GM15510 (cell line): ENCODE measurements around the gene SUN1.

Experiments used
- POLR2A ChIP-seq: IDR thresholded peaks from 3 replicates; pipeline ENCODE4 v1.6.1; 2011; ENCODE audit warnings: borderline replicate concordance; ENCODE audit not compliant: insufficient read length; ENCODE audit errors: extremely low read depth

The SUN1 gene

DNA sequence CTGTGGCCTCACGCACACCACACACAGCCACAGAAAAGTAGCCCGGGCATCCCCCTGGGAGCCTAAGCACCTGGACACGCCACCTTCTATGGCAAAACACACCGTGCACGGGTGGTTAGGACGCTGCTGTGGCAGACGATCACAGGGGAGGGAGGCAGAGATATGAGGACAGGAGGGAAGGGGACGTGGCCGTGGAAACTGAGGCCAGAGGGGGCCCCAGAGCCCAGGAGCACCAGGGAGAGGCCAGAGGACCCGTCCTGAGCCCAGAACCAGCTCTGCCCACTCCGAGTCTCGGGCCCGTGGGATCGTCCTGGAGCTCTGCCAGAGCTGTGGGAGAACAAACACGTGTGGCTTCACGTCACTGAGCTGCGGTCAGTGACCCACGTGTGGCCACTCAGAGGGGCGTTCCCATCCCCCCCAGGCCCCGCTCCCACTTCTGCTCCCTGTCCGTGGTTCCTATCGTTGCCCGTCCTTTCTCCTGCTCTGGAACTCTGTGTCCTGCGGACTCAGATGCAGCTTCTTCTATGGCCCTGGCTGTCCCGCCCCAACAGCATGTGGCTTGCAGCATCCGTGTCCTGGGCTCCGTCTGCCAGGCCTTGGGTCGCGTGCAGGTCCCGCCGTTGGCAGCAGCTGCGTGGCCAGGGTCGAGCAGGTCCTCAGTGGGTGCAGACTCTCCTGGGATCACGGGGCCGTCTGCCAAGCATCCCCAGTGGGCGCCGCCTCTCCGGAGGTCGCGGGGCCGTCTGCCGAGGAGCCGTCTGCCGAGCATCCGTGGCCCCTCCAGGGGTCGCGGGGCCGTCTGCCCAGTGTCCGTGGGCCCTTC is 75.1 kb downstream of the SUN1 start:
- no peak for TF ChIP-seq POLR2A

DNA sequence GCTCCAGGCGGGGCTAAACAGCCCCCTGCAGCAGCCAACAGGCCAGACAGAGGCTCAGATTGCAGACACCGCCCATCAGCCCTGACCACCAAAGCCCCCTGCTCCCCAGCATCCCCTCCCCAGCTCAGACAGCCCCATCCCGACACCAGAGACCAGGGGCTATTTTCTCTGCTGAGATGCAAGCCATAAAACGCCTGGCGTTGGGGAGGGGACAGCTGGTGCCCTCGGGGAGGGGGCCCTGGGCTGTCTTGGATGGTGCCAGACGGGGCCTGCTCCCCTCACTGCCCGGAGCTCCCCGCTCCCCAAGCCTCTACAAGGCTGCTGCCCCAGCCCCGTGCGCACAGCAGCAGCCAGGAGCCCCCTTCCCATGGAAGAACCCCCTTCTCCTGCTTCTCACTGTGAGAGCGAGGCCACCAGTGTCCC is 75.9 kb downstream of the SUN1 start:
- no peak for TF ChIP-seq POLR2A

DNA sequence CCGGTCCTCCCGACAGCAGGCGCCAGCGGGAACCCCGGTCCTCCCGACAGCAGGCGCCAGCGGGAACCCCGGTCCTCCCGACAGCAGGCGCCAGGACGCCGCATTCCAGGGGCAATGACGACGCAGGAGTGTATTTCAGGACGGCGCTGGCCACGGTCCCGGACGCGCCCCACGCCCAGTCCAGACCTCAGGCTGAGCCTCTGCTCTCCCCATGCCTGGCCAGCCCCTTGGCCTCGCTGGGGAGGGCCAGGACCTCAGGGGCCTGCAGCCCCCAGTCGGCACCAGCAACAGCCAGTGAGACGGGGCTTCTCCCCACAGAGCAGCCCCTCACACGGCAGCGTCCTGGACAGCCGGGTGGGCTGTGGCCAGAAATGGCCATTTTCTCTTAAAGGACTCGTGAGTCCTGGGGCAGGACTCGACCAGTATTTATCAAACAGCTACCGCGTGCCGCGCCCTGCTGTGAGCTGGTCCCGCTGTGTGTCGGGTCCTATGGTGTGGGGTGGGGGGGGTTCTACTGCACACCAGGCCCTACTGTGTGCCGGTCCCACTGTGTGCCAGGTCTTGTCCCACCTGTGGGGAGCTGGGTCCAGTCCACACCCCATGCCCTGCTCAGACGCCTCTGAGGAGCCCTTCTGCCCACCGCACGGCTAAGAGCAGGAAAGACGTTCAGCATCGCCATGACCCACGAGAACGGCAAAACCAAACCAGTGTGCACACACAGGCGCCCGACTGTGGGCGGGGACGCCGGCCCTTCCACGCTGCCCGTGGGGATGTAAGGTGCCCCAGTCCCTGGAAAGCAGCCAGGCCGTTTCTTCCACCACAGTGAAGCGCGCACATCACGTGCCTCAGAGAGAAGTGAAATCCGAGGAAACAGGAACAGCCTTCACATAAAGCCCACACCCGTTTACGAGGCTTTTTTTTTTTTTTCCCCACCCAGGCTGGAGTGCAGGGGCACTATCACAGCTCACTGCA is 77.4 kb downstream of the SUN1 start:
- no peak for TF ChIP-seq POLR2A

DNA sequence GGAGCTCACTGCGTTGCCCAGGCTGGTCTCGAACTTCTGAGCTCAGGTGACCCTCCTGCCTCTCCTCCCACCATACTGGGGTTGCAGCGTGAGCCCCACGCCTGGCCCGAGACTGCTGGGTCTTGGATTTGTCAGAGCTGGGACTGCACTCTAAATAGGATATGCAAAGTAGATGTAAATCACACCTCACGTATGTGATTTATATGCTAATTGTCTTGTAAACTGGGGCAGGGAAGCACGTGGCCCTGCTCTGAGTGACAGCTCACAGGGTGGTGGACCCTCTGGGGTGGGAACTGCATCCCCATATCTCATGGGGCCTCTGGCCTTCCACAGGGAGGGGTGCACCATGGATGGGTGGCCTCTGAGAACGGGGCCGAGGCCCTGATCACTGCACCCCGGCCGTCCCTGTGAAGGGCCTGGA is 78.2 kb downstream of the SUN1 start:
- no peak for TF ChIP-seq POLR2A

DNA sequence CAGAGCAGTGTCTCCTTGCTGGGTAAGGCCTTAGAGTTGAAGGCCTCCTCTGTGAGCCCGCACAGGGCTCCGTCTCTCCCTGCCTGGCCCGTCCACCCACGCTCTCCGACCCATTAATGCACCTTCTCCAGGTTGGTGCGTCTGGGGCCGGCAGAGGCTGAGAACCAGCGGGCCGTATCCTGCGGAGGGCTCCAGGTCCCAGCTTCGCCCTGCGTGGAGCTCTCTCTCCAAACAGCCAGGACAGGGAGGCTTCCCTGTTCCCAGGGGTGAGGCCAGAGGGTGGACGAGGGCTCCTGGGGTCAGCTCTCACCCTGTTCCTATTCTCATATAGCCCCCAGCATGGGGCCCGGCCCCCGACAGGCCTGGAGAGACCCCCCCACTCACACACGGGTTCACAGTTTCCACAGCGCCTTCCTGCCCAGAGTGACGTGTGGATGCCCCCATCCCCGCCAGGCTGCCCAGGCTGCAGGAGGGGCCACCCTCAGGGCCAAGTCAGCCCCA is 78.7 kb downstream of the SUN1 start:
- TF ChIP-seq POLR2A = no peak

DNA sequence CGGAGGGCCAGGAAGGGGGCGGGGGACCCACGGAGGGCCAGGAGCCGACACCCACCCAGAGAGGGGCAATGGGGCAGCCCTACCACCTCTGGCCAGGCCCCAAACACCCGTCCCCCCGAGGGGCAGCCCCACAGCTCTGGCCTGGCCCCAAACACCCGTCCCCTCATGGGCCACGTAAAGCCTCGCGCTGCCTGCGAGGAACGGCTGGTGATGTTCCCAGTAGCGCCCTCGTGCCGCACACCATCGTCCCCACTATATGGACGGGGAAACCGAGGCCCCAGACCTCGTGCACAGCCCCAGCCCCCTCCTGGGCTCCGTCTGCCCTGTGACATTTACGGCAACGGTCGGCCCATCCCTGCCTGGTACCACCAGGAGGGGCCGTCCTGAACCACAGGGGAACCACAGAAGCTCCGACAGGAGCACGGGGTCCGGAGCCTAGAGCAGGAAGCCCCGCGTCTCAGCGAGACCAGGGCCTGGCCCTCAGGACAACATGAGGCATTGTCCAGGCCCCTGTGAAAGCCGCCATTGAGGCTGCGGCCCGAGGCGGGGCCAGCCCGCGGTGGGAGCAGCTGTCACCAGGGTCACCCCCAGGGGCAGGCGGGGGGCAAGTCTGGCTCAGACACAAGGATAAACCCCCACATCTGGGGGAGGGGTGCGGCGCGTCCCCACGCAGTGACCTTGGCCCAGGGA is 79.7 kb downstream of the SUN1 start:
- TF ChIP-seq POLR2A = no peak

DNA sequence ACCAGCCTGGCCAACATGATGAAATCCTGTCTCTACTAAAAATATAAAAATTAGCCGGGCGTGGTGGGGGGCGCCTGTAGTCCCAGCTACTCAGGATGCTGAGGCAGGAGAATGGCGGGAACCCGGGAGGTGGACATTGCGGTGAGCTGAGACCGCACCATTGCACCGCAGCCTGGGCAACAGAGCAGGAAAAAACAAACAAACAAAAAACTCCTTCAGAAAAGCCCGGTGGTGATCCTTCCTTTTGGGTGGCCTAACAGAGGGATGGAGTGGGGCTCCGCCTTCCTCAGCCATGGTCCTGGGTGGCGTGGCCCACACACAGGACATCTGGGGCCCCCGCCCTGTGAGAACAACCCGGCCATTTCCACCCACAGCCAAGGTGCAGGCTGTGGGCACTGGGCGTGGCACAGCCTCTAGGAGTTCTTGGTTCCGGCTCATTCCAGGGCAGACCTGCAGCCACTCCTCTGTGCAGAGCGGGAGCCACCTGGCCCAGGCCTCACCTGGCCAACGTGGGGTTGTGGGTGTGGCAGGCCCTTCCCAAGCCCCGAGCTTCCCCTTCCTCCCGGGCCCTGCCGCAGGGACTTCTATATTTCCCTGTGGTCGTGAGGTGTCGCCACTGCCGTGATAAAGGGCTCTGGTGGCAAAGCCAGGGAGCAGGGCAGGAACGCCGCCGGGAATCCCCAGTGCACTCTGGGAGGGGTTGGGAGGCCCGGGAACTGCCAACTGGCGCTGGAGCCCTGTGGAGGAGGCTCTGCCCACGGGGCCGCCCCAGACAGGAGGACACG is 81.7 kb downstream of the SUN1 start:
- no peak for TF ChIP-seq POLR2A

DNA sequence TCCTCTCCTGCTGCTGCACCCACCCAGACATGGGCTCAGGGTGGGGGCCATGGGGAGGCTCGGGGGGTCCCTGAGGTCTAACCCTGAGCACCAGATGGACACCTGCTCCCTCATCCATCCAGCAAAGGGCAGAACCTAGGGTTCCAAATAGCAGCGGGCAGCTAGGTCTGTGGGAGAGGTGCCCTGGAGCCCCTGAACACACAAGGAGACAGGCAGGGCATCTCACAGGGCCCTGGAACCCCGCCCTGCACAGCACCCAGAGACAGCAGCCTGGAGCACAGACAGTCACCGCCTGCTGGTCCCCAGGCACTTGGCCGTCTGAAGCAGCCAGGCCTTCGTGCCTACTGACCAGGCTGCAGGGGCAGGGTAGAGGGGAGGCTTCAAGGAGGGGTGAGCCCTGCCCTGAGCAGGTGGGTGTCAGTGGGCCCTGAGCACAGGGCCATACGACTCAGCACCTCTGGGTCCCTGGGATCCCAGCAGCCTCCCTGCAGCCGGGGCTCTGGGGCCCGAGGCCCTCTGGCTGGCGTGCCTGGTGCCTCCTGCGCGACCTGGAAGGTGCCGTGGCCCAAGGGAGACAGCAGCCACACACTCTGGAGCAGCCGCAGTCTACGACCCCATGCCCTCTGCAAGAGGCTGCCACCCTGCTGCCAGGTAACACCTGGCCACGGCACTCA is 82.4 kb downstream of the SUN1 start:
- TF ChIP-seq POLR2A = no peak

DNA sequence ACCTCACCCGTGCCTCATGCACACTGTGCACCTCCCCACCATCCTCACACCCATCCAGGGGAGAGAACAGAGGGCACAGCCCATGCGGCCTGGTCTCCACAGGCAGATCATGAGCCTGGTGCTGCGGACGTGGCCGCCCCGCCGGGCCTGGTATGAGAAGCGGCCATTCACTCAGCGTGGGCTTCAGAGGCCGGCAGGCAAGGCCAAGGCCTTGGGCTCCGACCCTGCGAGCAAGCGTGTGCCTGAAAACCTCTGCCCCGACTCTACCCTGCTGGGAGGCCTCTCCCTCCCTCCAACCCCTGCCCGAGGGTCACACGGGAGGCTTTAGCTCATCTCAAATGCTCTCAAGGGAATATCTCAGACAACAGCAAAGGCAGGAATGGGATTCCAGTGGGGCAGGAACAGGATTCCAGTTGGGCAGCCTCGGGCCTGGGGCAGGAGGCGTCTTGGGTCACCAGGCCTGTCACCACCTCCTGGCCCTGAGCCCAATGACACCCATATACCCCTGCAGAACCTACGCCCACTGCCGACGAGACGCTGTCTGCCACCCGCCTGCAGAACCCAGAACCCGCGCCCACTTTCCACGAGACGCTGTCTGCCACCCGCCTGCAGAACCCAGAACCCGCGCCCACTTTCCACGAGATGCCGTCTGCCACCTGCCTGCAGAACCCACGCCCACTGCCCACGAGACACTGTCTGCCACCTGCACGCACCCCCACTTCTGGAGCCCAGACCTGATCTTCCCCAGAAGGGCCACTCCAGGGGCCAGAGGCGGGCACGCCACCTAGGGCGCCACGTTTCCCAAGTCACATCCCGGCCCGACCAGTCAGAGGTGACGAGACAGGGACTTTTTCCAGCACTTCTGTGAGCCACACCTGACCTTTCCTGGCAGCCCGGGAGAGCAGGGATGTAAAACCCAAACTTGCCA is 83.3 kb downstream of the SUN1 start:
- TF ChIP-seq POLR2A = no peak

DNA sequence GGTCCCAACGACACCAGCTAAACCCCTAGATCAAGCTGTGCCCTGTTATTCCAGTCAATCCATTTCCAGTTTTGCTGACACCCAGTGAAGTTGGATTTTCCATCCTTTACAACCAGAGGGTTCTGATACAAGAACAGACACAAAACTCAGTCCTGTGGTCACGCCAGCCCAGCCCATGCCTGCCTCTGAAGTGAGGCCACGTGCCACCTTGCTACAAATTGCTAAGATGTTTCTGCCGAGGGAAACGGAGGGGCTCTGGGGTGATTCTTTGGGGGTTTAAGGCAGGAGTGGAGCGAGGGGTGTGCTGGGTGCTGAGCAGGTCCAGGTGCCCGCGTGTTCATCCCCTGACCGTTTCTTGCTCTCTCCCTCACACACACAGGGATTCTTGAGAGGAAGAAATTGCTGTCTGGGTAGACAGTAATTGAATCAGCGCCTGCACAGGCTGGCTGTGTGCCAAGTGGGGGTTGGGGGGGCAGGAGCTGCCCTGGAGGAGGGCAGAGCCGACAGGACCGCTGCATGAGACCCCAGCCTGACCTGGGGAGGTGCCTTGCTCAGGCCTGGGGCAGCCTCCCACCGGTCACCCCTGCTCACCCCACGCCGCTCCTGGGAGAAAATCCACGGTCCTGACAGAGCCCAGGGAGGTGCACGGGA is 84.1 kb downstream of the SUN1 start:
- TF ChIP-seq POLR2A = no peak

DNA sequence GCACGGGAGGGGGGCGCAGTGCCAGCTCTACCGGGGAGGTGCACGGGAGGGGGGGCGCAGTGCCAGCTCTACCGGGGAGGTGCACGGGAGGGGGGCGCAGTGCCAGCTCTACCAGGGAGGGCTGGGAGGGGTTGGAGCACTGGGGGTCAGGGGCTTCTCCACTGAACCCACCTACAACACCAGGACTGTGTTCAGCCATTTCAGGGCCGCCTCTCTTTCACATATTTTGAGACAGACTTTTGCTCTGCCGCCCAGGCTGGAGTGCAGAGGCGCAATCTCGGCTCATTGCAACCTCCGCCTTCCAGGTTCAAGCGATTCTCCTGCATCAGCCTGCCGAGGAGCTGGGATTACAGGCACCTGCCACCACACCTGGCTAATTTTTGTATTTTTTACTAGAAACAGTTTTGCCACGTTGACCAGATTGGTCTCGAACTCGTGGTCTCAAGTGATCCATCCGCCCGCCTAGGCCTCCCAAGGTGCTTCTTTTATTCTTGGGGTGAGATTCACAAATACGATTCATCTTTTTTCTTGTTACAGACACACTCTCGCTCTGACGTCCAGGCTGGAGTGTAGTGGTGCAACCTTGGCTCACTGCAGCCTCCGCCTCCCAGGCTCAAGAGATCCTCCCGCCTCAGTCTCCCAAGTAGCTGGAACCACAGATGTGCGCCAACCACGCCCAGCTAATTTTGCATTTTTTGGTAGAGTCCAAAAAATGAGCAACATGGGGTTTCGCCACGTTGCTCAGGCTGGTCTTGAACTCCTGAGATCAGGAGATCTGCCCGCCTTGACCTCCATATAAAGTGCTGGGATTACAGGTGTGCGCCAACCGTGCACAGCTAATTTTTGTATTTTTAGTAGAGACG is 85.2 kb downstream of the SUN1 start:
- TF ChIP-seq POLR2A = no peak
